Endometrium (tissue), 2 donors: ENCODE results near the gene TARM1.

Experiments
- FAIRE-seq: peaks from 2 replicates; lab custom pipeline; 2012; peaks lifted over from hg19 to GRCh38; lab: Jason Lieb, UNC
- donor health status: control.
- donor health status: control.

Gene TARM1

GRCh38 chr19:54030895-54031586, 50.1 kb downstream of the TARM1 start:
- no peak for FAIRE-seq

- no peak for FAIRE-seq
These were observed 51.2 kb downstream of the TARM1 start for GRCh38 chr19:54029930-54030490.

- FAIRE-seq, result no peak
These were observed 51.9 kb downstream of the TARM1 start for GRCh38 chr19:54029301-54029700.

GRCh38 chr19:54026656-54027055, 54.5 kb downstream of the TARM1 start:
- no peak for FAIRE-seq

GRCh38 chr19:54024660-54025059, 56.5 kb downstream of the TARM1 start:
- FAIRE-seq, result no peak

GRCh38 chr19:54023191-54023590, 58.0 kb downstream of the TARM1 start:
- FAIRE-seq, result no peak

- no peak for FAIRE-seq
These were observed 59.2 kb downstream of the TARM1 start for GRCh38 chr19:54021932-54022331.

- FAIRE-seq, result no peak
These were observed 59.8 kb downstream of the TARM1 start for GRCh38 chr19:54021363-54021762.
